GM21786 (cell line): ENCODE results near the gene ZNF772.
A peak's percentile ranks its signal among the peaks of the same experiment; 100 is the strongest.
"Not testable (repeated sequence)": the region's sequence is repeated elsewhere in the genome, so short reads cannot be mapped to it uniquely, and the experiment has no call there.

Source experiments
- ATAC-seq: cut with Tn5 transposase; IDR thresholded peaks from one replicate; pipeline ENCODE4 v1.9.1; 2021; ENCODE audit not compliant: unreplicated experiment

ZNF772 gene

DNA sequence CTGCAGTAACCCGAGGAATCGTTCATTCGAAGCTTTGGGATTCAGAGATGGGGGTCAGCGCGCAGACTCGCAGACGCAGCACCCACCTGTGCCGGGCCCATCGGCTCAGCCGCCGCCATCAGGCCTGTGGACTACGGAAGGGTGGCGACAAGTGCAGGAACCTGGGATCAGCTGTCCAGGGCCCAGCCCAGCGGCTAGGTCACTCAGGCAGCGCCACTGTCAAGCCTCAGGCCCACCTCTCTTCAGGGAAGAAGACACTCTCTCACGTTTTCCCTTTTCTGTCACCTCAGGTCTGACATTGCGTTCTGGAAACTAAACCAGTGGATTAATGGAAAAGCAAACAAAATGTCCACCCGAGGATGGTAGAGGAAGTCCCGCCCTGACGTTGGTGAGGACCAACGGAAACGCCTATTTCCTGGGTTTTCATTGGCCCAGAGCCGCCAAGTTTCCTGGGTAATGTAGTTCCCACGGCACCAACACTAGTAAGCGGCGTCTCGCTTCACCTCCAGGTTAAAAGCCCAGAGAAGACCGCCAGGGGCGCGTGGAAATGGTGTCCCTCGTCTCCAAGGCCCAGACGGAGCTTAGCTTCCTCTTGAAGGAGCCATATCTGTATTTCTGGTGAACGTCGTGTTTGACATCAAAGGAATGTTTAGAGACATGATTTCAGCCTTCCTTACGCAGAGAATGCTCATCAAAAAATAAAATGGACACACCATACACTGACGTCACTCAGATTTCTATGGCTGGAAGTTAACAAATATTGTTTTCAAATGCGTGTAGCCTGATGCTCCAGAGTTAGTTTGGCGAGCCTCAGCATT is at the start of gene ZNF772:
TSS of gene ZNF772 (minus strand) at position 376 of the 818 bp plus-strand sequence. CDS start at position 119, 257 bp downstream.
- ATAC-seq, result peak; percentile 97

GRCh38 chr19:57518021-57518420 is 40.7 kb upstream of the ZNF772 start:
- ATAC-seq, result not testable (repeated sequence)

GRCh38 chr19:57515255-57515654 is 37.9 kb upstream of the ZNF772 start:
- no peak for ATAC-seq

DNA sequence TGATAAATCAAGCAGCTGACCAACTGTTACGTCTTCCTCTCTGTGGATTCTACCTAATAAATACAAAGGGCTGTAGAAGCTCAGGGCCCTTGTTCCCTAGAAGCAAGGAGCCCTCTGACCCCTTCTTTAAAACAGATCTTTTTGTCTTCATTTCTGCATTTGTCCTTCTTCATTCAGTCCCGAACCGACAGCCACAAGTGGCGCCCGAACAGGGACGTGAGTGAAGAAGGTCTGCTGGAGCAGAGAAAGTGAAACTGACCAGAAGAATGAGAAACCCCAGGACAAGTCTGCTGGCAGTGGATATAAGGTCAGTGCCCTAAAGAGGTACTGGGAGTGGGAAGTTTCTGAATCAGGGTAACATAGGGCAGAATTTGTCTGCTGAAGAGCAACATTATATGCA is 35.5 kb upstream of the ZNF772 start:
- ATAC-seq, result no peak

- no peak for ATAC-seq
Observed at GRCh38 chr19:57511484-57511883, 34.1 kb upstream of the ZNF772 start.

DNA sequence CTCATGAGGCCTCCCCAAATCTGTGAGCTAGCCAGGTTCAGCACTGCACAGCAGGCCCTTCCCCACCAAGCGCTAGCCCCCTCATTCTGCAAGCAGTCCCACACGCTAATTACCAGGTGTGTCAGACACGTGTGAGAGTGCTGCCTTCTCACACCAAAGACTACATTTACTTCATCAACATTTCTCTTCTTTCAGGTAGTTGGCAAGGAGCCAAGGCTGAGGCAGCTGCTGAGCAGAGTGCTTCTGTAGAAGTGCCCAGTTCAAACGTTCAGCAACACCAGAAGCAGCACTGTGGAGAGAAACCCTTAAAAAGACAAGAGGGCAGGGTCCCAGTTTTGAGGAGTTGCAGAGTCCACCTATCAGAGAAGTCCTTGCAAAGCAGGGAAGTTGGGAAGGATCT is 28.8 kb upstream of the ZNF772 start:
- ATAC-seq, result no peak

- ATAC-seq, result not testable (repeated sequence)
Observed at GRCh38 chr19:57500400-57500799, 23.0 kb upstream of the ZNF772 start.

GRCh38 chr19:57499680-57500395 is 22.5 kb upstream of the ZNF772 start, which contains the start of gene ZNF773:
TSS of gene ZNF773 (plus strand) at chr19:57499938. CDS start at chr19:57500081, 143 bp downstream.
- ATAC-seq, result peak; percentile 97

- not testable (repeated sequence) for ATAC-seq
Observed at GRCh38 chr19:57499332-57499679, 21.9 kb upstream of the ZNF772 start.

DNA sequence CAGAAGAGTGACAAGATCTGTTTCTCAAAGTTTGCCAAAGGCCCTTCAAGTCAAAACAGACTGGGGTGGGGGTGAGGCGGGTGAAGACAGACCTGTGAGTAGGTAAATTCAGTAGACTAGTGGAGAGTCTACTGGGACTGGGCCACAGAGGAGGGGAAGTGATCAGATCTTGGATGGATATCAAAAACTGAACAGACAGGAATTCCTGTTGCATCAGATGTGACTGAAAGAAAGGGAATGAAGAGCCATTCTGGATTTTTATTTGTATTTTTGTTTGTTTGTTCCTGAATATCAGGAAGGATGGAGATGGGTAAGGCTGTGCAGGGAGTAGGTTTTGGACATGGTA is 10.9 kb upstream of the ZNF772 start:
- ATAC-seq, result not testable (repeated sequence)

- ATAC-seq, result peak; percentile 95
Observed at GRCh38 chr19:57487477-57488298, 10.3 kb upstream of the ZNF772 start, which contains the start of gene ZNF419. TSS of gene ZNF419 (plus strand) at chr19:57487750. CDS start at chr19:57487951, 201 bp downstream.

- no peak for ATAC-seq
Observed at GRCh38 chr19:57473646-57474045, 3.7 kb downstream of the ZNF772 start.

- ATAC-seq, result no peak
Observed at GRCh38 chr19:57466489-57466888, 10.9 kb downstream of the ZNF772 start.

DNA sequence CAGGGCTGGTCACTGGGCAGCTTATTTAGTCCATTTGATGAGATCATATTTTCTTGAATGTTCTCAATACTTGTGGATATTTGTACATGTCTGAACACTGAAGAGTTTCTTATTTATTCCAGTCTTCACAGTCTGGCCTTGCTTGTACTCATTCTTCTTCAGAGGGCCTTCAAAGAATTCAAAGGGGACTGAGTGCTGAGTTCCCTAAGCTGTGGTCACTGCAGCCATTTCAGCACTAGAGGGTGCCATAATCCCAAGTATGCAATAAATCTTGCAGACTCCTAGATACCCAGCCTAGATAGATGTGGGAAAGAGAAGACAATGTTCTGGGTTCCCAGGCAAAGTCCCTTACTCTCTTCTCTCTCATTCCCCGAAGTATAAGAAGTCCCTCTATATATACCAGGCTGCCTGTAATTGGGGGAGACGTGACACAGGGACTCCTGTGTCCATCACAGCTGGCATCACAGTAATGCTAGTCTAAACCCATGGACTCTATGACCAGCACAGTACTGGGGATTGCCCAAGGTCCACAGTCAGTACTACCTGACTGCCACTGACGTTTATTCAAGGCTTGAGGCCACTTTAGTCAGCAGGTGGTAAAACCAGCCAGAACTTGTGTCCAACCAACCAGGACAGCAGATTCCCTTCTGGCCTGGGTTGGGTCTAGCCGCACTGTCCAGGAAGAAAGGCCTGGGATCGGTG is 11.5 kb downstream of the ZNF772 start:
- no peak for ATAC-seq

- no peak for ATAC-seq
Observed at GRCh38 chr19:57452307-57452706, 25.1 kb downstream of the ZNF772 start.

GRCh38 chr19:57443121-57443696 is 34.2 kb downstream of the ZNF772 start:
- ATAC-seq, result no peak

- ATAC-seq, result no peak
Observed at GRCh38 chr19:57441979-57442752, 35.2 kb downstream of the ZNF772 start.

- no peak for ATAC-seq
Observed at GRCh38 chr19:57438925-57439324, 38.4 kb downstream of the ZNF772 start.

DNA sequence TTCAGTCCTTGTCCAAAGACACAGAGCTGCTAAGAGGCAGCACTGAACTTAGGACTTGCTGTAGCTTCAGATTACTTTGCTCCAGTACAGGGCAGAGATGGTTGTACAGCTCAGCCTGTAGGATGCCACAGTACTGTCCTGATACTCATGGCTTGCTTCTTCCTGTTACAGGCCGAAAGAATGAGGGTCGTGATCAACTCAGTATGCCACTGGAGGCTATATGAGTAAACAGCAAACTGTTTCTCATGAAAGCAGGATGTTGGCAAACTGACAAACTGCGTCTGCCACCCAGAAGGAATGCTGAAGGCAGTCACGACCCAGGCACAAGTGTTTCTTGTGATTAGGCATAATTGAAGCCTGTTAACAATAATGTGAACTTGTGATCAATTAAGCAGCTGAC is 39.4 kb downstream of the ZNF772 start:
- ATAC-seq, result no peak

DNA sequence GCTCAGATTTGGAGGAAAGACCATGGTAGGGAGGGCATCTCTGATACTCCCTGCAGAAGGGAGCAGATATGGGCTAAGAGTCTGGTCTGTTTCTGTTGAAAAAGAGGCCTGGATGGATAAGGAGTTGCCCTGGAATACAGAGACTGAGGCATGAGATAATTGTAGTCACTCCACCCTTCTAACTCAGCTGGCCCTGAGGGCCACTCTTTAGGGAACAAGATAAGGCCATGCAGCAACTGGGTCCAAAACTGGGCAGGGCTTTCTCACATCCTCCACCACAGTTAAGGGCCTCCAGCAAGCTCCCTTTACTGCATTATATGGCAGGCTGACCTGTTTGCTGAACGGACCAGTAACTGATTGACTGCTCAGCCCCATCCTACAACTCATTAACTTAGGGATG is 40.9 kb downstream of the ZNF772 start:
- ATAC-seq, result no peak
